Stomach smooth muscle (tissue), 2 donors: ENCODE results near the gene CACNA2D1.

ENCODE experiments used
- H3K27ac ChIP-seq: one replicate; pipeline ENCODE4 v1.7.0; 2013; ENCODE audit warnings: mild to moderate bottlenecking, low read length, inconsistent platforms
- H3K27me3 ChIP-seq, 2 donors: one replicate each; pipeline ENCODE4 v1.7.0; 2013; ENCODE audit warnings: low read length in 2 of 2; ENCODE audit not compliant: insufficient read depth in 2 of 2, control insufficient read depth in 1 of 2
- H3K36me3 ChIP-seq, 2 donors: one replicate each; pipeline ENCODE4 v1.7.0; 2013; ENCODE audit warnings: low read length in 2 of 2; ENCODE audit not compliant: control insufficient read depth in 2 of 2, insufficient read depth in 2 of 2
- H3K4me1 ChIP-seq: one replicate; pipeline ENCODE4 v1.7.0; 2013; ENCODE audit warnings: low read length; ENCODE audit not compliant: control insufficient read depth, insufficient read depth
- H3K4me3 ChIP-seq, 2 donors: one replicate each; pipeline ENCODE4 v1.7.0; 2013; ENCODE audit warnings: low read length in 2 of 2
- H3K9ac ChIP-seq, 2 donors: one replicate each; pipeline ENCODE4 v1.7.0; 2013; ENCODE audit warnings: low read length in 2 of 2, mild to moderate bottlenecking in 1 of 2
- H3K9me3 ChIP-seq, 2 donors: one replicate each; pipeline ENCODE4 v1.7.0; 2013; ENCODE audit warnings: low read length in 2 of 2; ENCODE audit not compliant: control insufficient read depth in 2 of 2
- donor health status: healthy.
- donor health status: Pancreatic carcinoma.

Gene CACNA2D1

GRCh38 chr7:82319674-82320118 lies 123.9 kb downstream of the CACNA2D1 start:
- no peak overlapping the region for H3K27ac ChIP-seq
- H3K9me3 ChIP-seq, result no peaks in the 10 kb centered on the region
- H3K9ac ChIP-seq, result no peak overlapping the region
- no peaks in the 10 kb centered on the region for H3K27me3 ChIP-seq
- no peak overlapping the region for H3K4me3 ChIP-seq
- H3K36me3 ChIP-seq, result no peaks in the 10 kb centered on the region
- peaks cover 12% of the 10 kb centered on the region for H3K4me1 ChIP-seq

GRCh38 chr7:82318786-82319185 lies 124.8 kb downstream of the CACNA2D1 start:
- Histone ChIP-seq H3K36me3 (no peaks in the 10 kb centered on the region), H3K9ac (no peak overlapping the region), H3K27me3 (no peaks in the 10 kb centered on the region), H3K4me3 (no peak overlapping the region), H3K4me1 (peaks cover 12% of the 10 kb centered on the region), H3K27ac (no peak overlapping the region), H3K9me3 (no peaks in the 10 kb centered on the region)

- Histone ChIP-seq H3K9me3 (no peaks in the 10 kb centered on the region), H3K9ac (no peak overlapping the region), H3K27ac (no peak overlapping the region), H3K27me3 (no peaks in the 10 kb centered on the region), H3K36me3 (no peaks in the 10 kb centered on the region), H3K4me1 (peaks cover 12% of the 10 kb centered on the region), H3K4me3 (no peak overlapping the region)
Measured at GRCh38 chr7:82317760-82318159, 125.8 kb downstream of the CACNA2D1 start.

GRCh38 chr7:82317257-82317721 lies 126.3 kb downstream of the CACNA2D1 start:
- Histone ChIP-seq H3K4me3 (no peak overlapping the region), H3K9ac (no peak overlapping the region), H3K9me3 (no peaks in the 10 kb centered on the region), H3K27ac (no peak overlapping the region), H3K4me1 (peaks cover 12% of the 10 kb centered on the region), H3K36me3 (no peaks in the 10 kb centered on the region), H3K27me3 (no peaks in the 10 kb centered on the region)

- Histone ChIP-seq H3K4me1 (peaks cover 3% of the 10 kb centered on the region), H3K27ac (no peak overlapping the region), H3K9ac (no peak overlapping the region), H3K36me3 (no peaks in the 10 kb centered on the region), H3K9me3 (no peaks in the 10 kb centered on the region), H3K4me3 (no peak overlapping the region), H3K27me3 (no peaks in the 10 kb centered on the region)
Measured at GRCh38 chr7:82313269-82313668, 130.3 kb downstream of the CACNA2D1 start.

GRCh38 chr7:82312646-82313045 lies 130.9 kb downstream of the CACNA2D1 start:
- no peak overlapping the region for H3K27ac ChIP-seq
- H3K9me3 ChIP-seq, result no peaks in the 10 kb centered on the region
- no peak overlapping the region for H3K4me3 ChIP-seq
- no peak overlapping the region for H3K9ac ChIP-seq
- H3K36me3 ChIP-seq, result no peaks in the 10 kb centered on the region
- H3K27me3 ChIP-seq, result no peaks in the 10 kb centered on the region
- peaks cover 3% of the 10 kb centered on the region for H3K4me1 ChIP-seq

GRCh38 chr7:82305347-82306005 lies 138.1 kb downstream of the CACNA2D1 start:
- Histone ChIP-seq H3K27me3 (no peaks in the 10 kb centered on the region), H3K9ac (no peak overlapping the region), H3K4me3 (no peak overlapping the region), H3K4me1 (no peaks in the 10 kb centered on the region), H3K27ac (no peak overlapping the region), H3K36me3 (no peaks in the 10 kb centered on the region), H3K9me3 (peaks cover 0 to 2% of the 10 kb centered on the region in 2 donors)

GRCh38 chr7:82294865-82295264 lies 148.7 kb downstream of the CACNA2D1 start:
- no peaks in the 10 kb centered on the region for H3K4me1 ChIP-seq
- no peaks in the 10 kb centered on the region for H3K9me3 ChIP-seq
- H3K27ac ChIP-seq, result no peak overlapping the region
- no peaks in the 10 kb centered on the region for H3K36me3 ChIP-seq
- H3K4me3 ChIP-seq, result no peak overlapping the region
- H3K27me3 ChIP-seq, result no peaks in the 10 kb centered on the region
- no peak overlapping the region for H3K9ac ChIP-seq

GRCh38 chr7:82294382-82294784 lies 149.2 kb downstream of the CACNA2D1 start:
- no peak overlapping the region for H3K27ac ChIP-seq

GRCh38 chr7:82293467-82293866 lies 150.1 kb downstream of the CACNA2D1 start:
- Histone ChIP-seq H3K4me1 (no peaks in the 10 kb centered on the region), H3K9ac (no peak overlapping the region), H3K4me3 (no peak overlapping the region), H3K36me3 (no peaks in the 10 kb centered on the region), H3K9me3 (no peaks in the 10 kb centered on the region), H3K27ac (no peak overlapping the region), H3K27me3 (no peaks in the 10 kb centered on the region)

More at GRCh38 chr7:82294382-82294784, 149.2 kb downstream of the CACNA2D1 start:
- Histone ChIP-seq H3K4me1 (no peaks in the 10 kb centered on the region), H3K9ac (no peak overlapping the region), H3K4me3 (no peak overlapping the region), H3K36me3 (no peaks in the 10 kb centered on the region), H3K9me3 (no peaks in the 10 kb centered on the region), H3K27me3 (no peaks in the 10 kb centered on the region)

- H3K36me3 ChIP-seq, result no peaks in the 10 kb centered on the region
- no peak overlapping the region for H3K4me3 ChIP-seq
- H3K4me1 ChIP-seq, result no peaks in the 10 kb centered on the region
- H3K27me3 ChIP-seq, result no peaks in the 10 kb centered on the region
- H3K9ac ChIP-seq, result no peak overlapping the region
- no peak overlapping the region for H3K27ac ChIP-seq
- no peaks in the 10 kb centered on the region for H3K9me3 ChIP-seq
Measured at GRCh38 chr7:82291931-82292330, 151.6 kb downstream of the CACNA2D1 start.
